Effector memory CD8-positive, alpha-beta T cell (primary cell): Measurements from ENCODE around the gene TOR2A.

Experiments
- ATAC-seq: fragments of 150-1000 bp; cut with Tn5 transposase; replicated peaks from 2 replicates; pipeline ENCODE4 v1.10.0; 2021; ENCODE audit warnings: mild to moderate bottlenecking, moderate library complexity
- DNase-seq, 3 experiments: peaks; one replicate each; pipeline ENCODE4 v3.0.0; 2021
- H3K27ac Mint-ChIP-seq, 2 donors: one replicate each; pipeline ENCODE4 v1.8.0; 2022; ENCODE audit warnings: mild to moderate bottlenecking in 2 of 2, mixed read lengths in 2 of 2, moderate library complexity in 2 of 2
- H3K27me3 Mint-ChIP-seq, 2 donors: one replicate each; pipeline ENCODE4 v1.8.0; 2022; ENCODE audit warnings: mixed read lengths in 2 of 2
- H3K36me3 Mint-ChIP-seq: one replicate; pipeline ENCODE4 v1.8.0; 2022; ENCODE audit warnings: mild to moderate bottlenecking, moderate library complexity, mixed read lengths; ENCODE audit not compliant: insufficient read depth
- H3K4me1 Mint-ChIP-seq, 2 donors: one replicate each; pipeline ENCODE4 v1.8.0; 2022; ENCODE audit warnings: low read depth in 2 of 2, mixed read lengths in 2 of 2
- H3K4me3 Mint-ChIP-seq, 2 donors: one replicate each; pipeline ENCODE4 v1.8.0; 2022; ENCODE audit warnings: mild to moderate bottlenecking in 2 of 2, mixed read lengths in 2 of 2, moderate library complexity in 2 of 2
- H3K9me3 Mint-ChIP-seq, 2 donors: one replicate each; pipeline ENCODE4 v1.8.0; 2022; ENCODE audit warnings: mixed read lengths in 2 of 2

TOR2A gene

GRCh38 chr9:127705577-127706379, 29.3 kb downstream of the TOR2A start:
- Mint-ChIP-seq H3K9me3 (no peaks in the 10 kb centered on the region), H3K4me3 (no peak overlapping the region), H3K27ac (peak overlapping the region in 1 of 2 donors; percentile 66), H3K27me3 (no peaks in the 10 kb centered on the region), H3K4me1 (peaks cover 16 to 25% of the 10 kb centered on the region in 2 donors), H3K36me3 (peaks cover 6% of the 10 kb centered on the region)
- DNase-seq (no peak), ATAC-seq (no peak)

DNA sequence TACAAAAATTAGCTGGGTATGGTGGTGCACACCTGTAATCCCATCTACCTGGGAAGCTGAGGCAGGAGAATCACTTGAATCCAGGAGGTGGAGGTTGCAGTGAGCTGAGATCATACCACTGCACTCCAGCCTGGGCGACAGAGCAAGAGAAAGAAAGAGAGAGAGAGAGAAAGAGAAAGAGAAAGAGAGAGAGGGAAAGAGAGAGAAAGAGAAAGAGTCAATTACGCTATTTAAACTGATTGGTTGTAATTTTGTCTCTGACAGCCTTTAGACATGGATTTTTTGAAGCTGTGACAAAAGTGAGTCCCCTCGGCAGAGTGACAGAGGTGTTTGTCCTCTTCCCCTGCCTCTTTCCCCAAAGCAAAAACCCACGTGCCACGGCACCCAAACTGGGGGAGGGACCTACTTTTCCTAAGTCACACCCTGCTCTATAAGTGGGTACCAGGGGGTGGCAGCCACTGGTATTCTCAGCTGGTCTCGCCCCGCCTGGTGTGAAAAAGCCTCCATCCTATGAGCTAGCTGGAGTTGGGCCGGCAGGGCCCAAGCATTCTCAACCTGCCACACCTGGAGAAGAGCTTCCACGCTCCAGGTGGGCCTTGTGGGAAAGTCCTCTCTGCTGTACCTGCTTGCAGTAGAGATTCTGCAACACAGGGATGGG, 31.7 kb downstream of the TOR2A start:
- Mint-ChIP-seq H3K4me1 (peaks cover 19 to 25% of the 10 kb centered on the region in 2 donors), H3K36me3 (peaks cover 6% of the 10 kb centered on the region), H3K27me3 (no peaks in the 10 kb centered on the region), H3K27ac (peak overlapping the region; percentile 13 to 69), H3K4me3 (no peak overlapping the region), H3K9me3 (no peaks in the 10 kb centered on the region)
- ATAC-seq, result no peak
- no peak for DNase-seq

GRCh38 chr9:127700594-127701255, 34.4 kb downstream of the TOR2A start:
- Mint-ChIP-seq H3K9me3 (no peaks in the 10 kb centered on the region), H3K4me1 (peaks cover 11 to 17% of the 10 kb centered on the region in 2 donors), H3K4me3 (peak overlapping the region; percentile 73 to 83), H3K27me3 (no peaks in the 10 kb centered on the region), H3K27ac (peak overlapping the region; percentile 77 to 90), H3K36me3 (peaks cover 6% of the 10 kb centered on the region)
- ATAC-seq (no peak), DNase-seq (no peak)

- H3K27me3 Mint-ChIP-seq, result no peaks in the 10 kb centered on the region
- H3K4me3 Mint-ChIP-seq, result peak overlapping the region; percentile 73 to 83
- H3K36me3 Mint-ChIP-seq, result peaks cover 6% of the 10 kb centered on the region
- H3K27ac Mint-ChIP-seq, result peak overlapping the region; percentile 77 to 90
- no peaks in the 10 kb centered on the region for H3K9me3 Mint-ChIP-seq
- no peak for DNase-seq
- no peak for ATAC-seq
- H3K4me1 Mint-ChIP-seq, result peaks cover 11 to 17% of the 10 kb centered on the region in 2 donors
These were observed 35.0 kb downstream of the TOR2A start for GRCh38 chr9:127700140-127700539.

- H3K9me3 Mint-ChIP-seq, result no peaks in the 10 kb centered on the region
- ATAC-seq, result peak; percentile 98
- peak overlapping the region; percentile 90 to 92 for H3K27ac Mint-ChIP-seq
- peak; percentile 79 to 80 (median 79) for DNase-seq
- H3K36me3 Mint-ChIP-seq, result peaks cover 7% of the 10 kb centered on the region
- no peaks in the 10 kb centered on the region for H3K27me3 Mint-ChIP-seq
- H3K4me3 Mint-ChIP-seq, result peak overlapping the region; percentile 73 to 83
- peaks cover 11 to 17% of the 10 kb centered on the region in 2 donors for H3K4me1 Mint-ChIP-seq
These were observed 36.0 kb downstream of the TOR2A start for GRCh38 chr9:127698985-127699670.

DNA sequence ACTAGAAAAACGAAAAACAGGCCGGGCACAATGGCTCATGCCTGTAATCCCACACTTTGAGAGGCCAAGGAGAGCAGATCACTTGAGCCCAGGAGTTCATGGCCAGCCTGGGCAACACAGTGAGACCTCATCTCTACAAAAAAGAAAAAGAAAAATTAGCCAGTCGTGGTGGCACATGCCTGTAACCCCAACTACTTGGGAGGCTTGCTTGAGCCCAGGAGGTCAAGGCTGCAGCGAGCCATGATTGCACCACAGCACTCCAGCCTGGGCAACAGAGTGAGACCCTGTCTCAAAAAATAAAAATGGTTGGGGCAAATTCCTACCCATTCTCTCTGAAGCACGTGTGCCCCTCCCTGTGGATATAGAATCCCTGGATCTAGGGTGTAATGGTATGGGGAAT, 36.7 kb downstream of the TOR2A start:
- H3K36me3 Mint-ChIP-seq, result peaks cover 11% of the 10 kb centered on the region
- no peak for DNase-seq
- H3K27me3 Mint-ChIP-seq, result no peaks in the 10 kb centered on the region
- ATAC-seq, result no peak
- H3K4me1 Mint-ChIP-seq, result peaks cover 11 to 17% of the 10 kb centered on the region in 2 donors
- H3K27ac Mint-ChIP-seq, result peak overlapping the region in 1 of 2 donors; percentile 55
- H3K9me3 Mint-ChIP-seq, result no peaks in the 10 kb centered on the region
- H3K4me3 Mint-ChIP-seq, result peak overlapping the region; percentile 13 to 32

GRCh38 chr9:127697575-127697974, 37.5 kb downstream of the TOR2A start:
- no peak overlapping the region for H3K4me3 Mint-ChIP-seq
- H3K36me3 Mint-ChIP-seq, result peaks cover 11% of the 10 kb centered on the region
- peaks cover 11 to 16% of the 10 kb centered on the region in 2 donors for H3K4me1 Mint-ChIP-seq
- peak overlapping the region in 1 of 2 donors; percentile 55 for H3K27ac Mint-ChIP-seq
- DNase-seq (no peak), ATAC-seq (no peak)
- H3K27me3 Mint-ChIP-seq, result no peaks in the 10 kb centered on the region
- no peaks in the 10 kb centered on the region for H3K9me3 Mint-ChIP-seq

- H3K4me1 Mint-ChIP-seq, result peaks cover 8 to 10% of the 10 kb centered on the region in 2 donors
- DNase-seq (no peak), ATAC-seq (no peak)
- no peak overlapping the region for H3K4me3 Mint-ChIP-seq
- H3K27ac Mint-ChIP-seq, result no peak overlapping the region
- H3K9me3 Mint-ChIP-seq, result no peaks in the 10 kb centered on the region
- H3K36me3 Mint-ChIP-seq, result peaks cover 10% of the 10 kb centered on the region
- no peaks in the 10 kb centered on the region for H3K27me3 Mint-ChIP-seq
These were observed 40.0 kb downstream of the TOR2A start for GRCh38 chr9:127694890-127695720.

DNA sequence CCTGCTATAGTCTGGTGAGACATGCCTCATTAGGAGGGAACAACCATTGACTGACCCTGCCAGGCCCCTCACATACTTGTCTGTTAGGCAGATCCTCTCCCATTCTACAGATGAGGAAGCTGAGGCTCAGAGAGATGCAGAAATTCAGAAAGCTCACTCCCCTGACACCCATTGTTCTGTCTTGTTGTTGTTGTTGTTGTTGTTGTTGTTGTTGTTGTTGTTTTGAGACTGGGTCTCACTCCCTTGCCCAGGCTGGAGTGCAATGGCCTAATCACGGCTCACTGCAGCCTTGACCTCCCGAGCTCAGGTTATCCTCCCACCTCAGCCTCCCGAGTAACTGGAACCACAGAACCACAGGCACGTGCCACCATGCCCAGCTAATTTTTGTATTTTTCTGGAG, 41.4 kb downstream of the TOR2A start:
- no peaks in the 10 kb centered on the region for H3K9me3 Mint-ChIP-seq
- no peak for DNase-seq
- no peak overlapping the region for H3K27ac Mint-ChIP-seq
- H3K4me1 Mint-ChIP-seq, result peaks cover 0 to 2% of the 10 kb centered on the region in 2 donors
- no peak overlapping the region for H3K4me3 Mint-ChIP-seq
- ATAC-seq, result no peak
- no peaks in the 10 kb centered on the region for H3K27me3 Mint-ChIP-seq
- peaks cover 5% of the 10 kb centered on the region for H3K36me3 Mint-ChIP-seq

DNA sequence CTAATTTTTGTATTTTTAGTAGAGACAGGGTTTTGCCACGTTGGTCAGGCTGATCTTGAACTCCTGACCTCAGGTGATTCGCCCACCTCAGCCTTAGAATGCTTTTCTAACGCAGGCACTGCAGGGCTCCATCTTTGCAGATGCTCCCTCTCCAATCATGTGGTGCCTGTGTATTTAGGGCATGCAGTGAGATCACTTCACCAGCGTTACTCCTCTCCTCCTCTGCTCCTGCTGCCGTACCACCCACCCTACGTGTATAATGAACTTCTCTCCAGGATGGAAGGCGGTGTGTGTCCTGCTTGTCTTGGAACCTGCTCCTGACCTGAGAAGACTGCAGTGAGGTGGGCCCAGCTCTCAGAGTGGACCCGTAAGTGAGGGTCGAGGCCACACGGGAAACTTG, 42.0 kb downstream of the TOR2A start:
- Mint-ChIP-seq H3K27me3 (no peaks in the 10 kb centered on the region), H3K4me1 (no peaks in the 10 kb centered on the region), H3K27ac (no peak overlapping the region), H3K9me3 (no peaks in the 10 kb centered on the region), H3K36me3 (peaks cover 5% of the 10 kb centered on the region), H3K4me3 (no peak overlapping the region)
- ATAC-seq (no peak), DNase-seq (no peak)

DNA sequence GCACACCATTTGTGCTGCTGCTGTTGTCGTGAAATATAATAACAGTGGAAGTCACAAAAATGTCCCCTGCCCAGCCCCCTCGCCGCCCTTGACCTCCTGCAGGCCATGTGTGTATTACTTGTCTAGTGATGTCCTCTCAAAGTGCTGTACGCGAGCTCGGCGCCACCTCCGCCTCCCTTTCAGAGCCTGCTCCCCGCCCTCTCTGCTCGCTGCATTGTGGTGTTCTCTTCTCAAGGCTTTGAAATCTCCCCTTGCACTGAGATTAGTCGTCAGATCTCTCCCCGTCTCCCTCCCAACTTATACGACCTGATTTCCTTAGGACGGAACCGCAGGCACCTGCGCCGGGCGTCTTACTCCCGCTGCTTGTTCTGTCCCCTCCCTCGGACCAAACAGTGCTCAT, 43.0 kb downstream of the TOR2A start:
- peaks cover 5% of the 10 kb centered on the region for H3K36me3 Mint-ChIP-seq
- H3K27me3 Mint-ChIP-seq, result no peaks in the 10 kb centered on the region
- no peak for DNase-seq
- H3K9me3 Mint-ChIP-seq, result no peaks in the 10 kb centered on the region
- peak overlapping the region in 1 of 2 donors; percentile 30 for H3K27ac Mint-ChIP-seq
- H3K4me3 Mint-ChIP-seq, result no peak overlapping the region
- ATAC-seq, result no peak
- H3K4me1 Mint-ChIP-seq, result no peaks in the 10 kb centered on the region

- DNase-seq (no peak), ATAC-seq (no peak)
- Mint-ChIP-seq H3K27ac (no peak overlapping the region), H3K27me3 (no peaks in the 10 kb centered on the region), H3K36me3 (peaks cover 5% of the 10 kb centered on the region), H3K9me3 (no peaks in the 10 kb centered on the region), H3K4me1 (no peaks in the 10 kb centered on the region), H3K4me3 (no peak overlapping the region)
These were observed 44.4 kb downstream of the TOR2A start for GRCh38 chr9:127690735-127691134.
